IPS-NIHi7 (cell line): ENCODE results near the gene GPRIN2.
"Not testable (repeated sequence)": the region's sequence is repeated elsewhere in the genome, so short reads cannot be mapped to it uniquely, and the experiment has no call there.

Experiments
- DNase-seq: peaks from one replicate; pipeline ENCODE4 v3.0.0; 2012; ENCODE audit warnings: mixed read lengths; ENCODE audit errors: extremely low spot score

The GPRIN2 gene

GRCh38 chr10:46556515-46557318, at the start of gene GPRIN2:
Gene GPRIN2, minus strand, starts transcription at chr10:46556658. Its CDS starts 5,922 bp downstream, at chr10:46550736.
- peak; percentile 86 for DNase-seq

GRCh38 chr10:46600516-46600915, 44.1 kb upstream of the GPRIN2 start:
- DNase-seq = not testable (repeated sequence)

GRCh38 chr10:46597616-46598246, 41.3 kb upstream of the GPRIN2 start:
- DNase-seq = not testable (repeated sequence)

- not testable (repeated sequence) for DNase-seq
Observed at GRCh38 chr10:46596570-46596969, 40.1 kb upstream of the GPRIN2 start.

GRCh38 chr10:46594453-46595063, 38.1 kb upstream of the GPRIN2 start:
- DNase-seq = not testable (repeated sequence)

- not testable (repeated sequence) for DNase-seq
Observed at GRCh38 chr10:46593307-46593706, 36.8 kb upstream of the GPRIN2 start.

GRCh38 chr10:46591053-46591452, 34.6 kb upstream of the GPRIN2 start:
- not testable (repeated sequence) for DNase-seq

GRCh38 chr10:46589589-46589988, 33.1 kb upstream of the GPRIN2 start:
- not testable (repeated sequence) for DNase-seq

GRCh38 chr10:46588221-46588620, 31.8 kb upstream of the GPRIN2 start:
- not testable (repeated sequence) for DNase-seq

- DNase-seq = not testable (repeated sequence)
Observed at GRCh38 chr10:46587546-46587945, 31.1 kb upstream of the GPRIN2 start.

GRCh38 chr10:46585246-46585645, 28.8 kb upstream of the GPRIN2 start:
- not testable (repeated sequence) for DNase-seq

- not testable (repeated sequence) for DNase-seq
Observed at GRCh38 chr10:46584196-46584595, 27.7 kb upstream of the GPRIN2 start.

- not testable (repeated sequence) for DNase-seq
Observed at GRCh38 chr10:46582568-46582967, 26.1 kb upstream of the GPRIN2 start.

GRCh38 chr10:46581997-46582396, 25.5 kb upstream of the GPRIN2 start:
- DNase-seq = not testable (repeated sequence)

- DNase-seq = not testable (repeated sequence)
Observed at GRCh38 chr10:46579378-46579777, 22.9 kb upstream of the GPRIN2 start.

GRCh38 chr10:46578474-46579178, 22.2 kb upstream of the GPRIN2 start, which contains the start of gene SYT15:
Gene SYT15, plus strand, starts transcription at chr10:46579128. Its CDS starts 41 bp downstream, at chr10:46579169.
- not testable (repeated sequence) for DNase-seq

GRCh38 chr10:46577624-46578473, 21.4 kb upstream of the GPRIN2 start:
- not testable (repeated sequence) for DNase-seq

GRCh38 chr10:46573884-46574283, 17.4 kb upstream of the GPRIN2 start:
- DNase-seq = not testable (repeated sequence)

GRCh38 chr10:46573314-46573713, 16.9 kb upstream of the GPRIN2 start:
- not testable (repeated sequence) for DNase-seq

- not testable (repeated sequence) for DNase-seq
Observed at GRCh38 chr10:46572765-46573164, 16.3 kb upstream of the GPRIN2 start.

- not testable (repeated sequence) for DNase-seq
Observed at GRCh38 chr10:46570655-46571054, 14.2 kb upstream of the GPRIN2 start.
